B cell (primary cell): ENCODE measurements around the gene ADAM12. TPM values are rescaled to one million over a fixed set of nuclear protein-coding genes. Genes with fewer than 3 reads are reported as not detected.

ENCODE experiments used
- ATAC-seq: fragments of 200-7000 bp; cut with Tn5 transposase; one replicate; pipeline ENCODE4 v1.10.0; 2021; ENCODE audit warnings: low read depth, mild to moderate bottlenecking, moderate number of reproducible peaks, moderate library complexity
- CTCF ChIA-PET: fragments of 350-600 bp; sonication (Branson Sonifier 250); formaldehyde crosslinking; loops from one replicate; lab custom pipeline; 2021; ENCODE audit warnings: antibody characterized with exemption, inconsistent platforms; lab: Charles Lee
- POLR2A ChIA-PET: fragments of 350-600 bp; sonication (Branson Sonifier 250); formaldehyde crosslinking; loops from one replicate; lab custom pipeline; 2021; ENCODE audit warnings: antibody characterized with exemption; lab: Charles Lee
- DNase-seq: peaks from one replicate; pipeline ENCODE4 v3.0.0; 2013
- H2AFZ ChIP-seq: 2 replicates; pipeline ENCODE4 v1.6.1; 2012; ENCODE audit warnings: mild to moderate bottlenecking, low read depth, low read length; ENCODE audit not compliant: insufficient read depth, poor library complexity, severe bottlenecking
- H3K27ac ChIP-seq, 2 donors: 1 replicate in 1 of 2; 2 replicates in 1 of 2; pipeline ENCODE4 v1.5.1; 2012 to 2013; ENCODE audit warnings: low read length in 2 of 2, mild to moderate bottlenecking in 2 of 2, moderate library complexity in 1 of 2
- H3K27me3 ChIP-seq, 4 experiments: fragments of 200-600 bp in 1 of 4; sonication (generic) in 1 of 4; replicated peaks in 1 of 4; 1 replicate in 2 of 4; 2 replicates in 2 of 4; pipeline versions ENCODE4 v1.6.1 to v1.7.0; 2013 to 2016; ENCODE audit warnings: low read length in 3 of 4, mild to moderate bottlenecking in 2 of 4, mixed read lengths in 1 of 4, moderate library complexity in 1 of 4; ENCODE audit not compliant: insufficient read depth in 4 of 4, control insufficient read depth in 3 of 4; ENCODE audit errors: control extremely low read depth in 1 of 4
- H3K36me3 ChIP-seq, 2 experiments: replicated peaks in 1 of 2; 1 replicate in 1 of 2; 2 replicates in 1 of 2; pipeline versions ENCODE4 v1.6.1 to v1.7.1; 2013; ENCODE audit warnings: low read length in 1 of 2; ENCODE audit not compliant: insufficient read depth in 2 of 2, control insufficient read depth in 1 of 2; ENCODE audit errors: control extremely low read depth in 1 of 2, extremely low read depth in 1 of 2
- H3K4me1 ChIP-seq, 2 donors: fragments of 200-600 bp in 1 of 2; sonication (generic) in 1 of 2; 1 replicate in 1 of 2; 2 replicates in 1 of 2; pipeline versions ENCODE4 v1.5.1 to v1.6.1; 2013 to 2017; ENCODE audit warnings: low read length in 2 of 2; ENCODE audit not compliant: control insufficient read depth in 2 of 2, insufficient read depth in 2 of 2
- H3K4me2 ChIP-seq: replicated peaks from 2 replicates; pipeline ENCODE3; 2012; ENCODE audit warnings: mild to moderate bottlenecking, low read depth, low read length; ENCODE audit not compliant: poor library complexity, severe bottlenecking
- H3K4me3 ChIP-seq, 5 experiments: fragments of 200-600 bp in 1 of 5; sonication (generic) in 1 of 5; 1 replicate in 3 of 5; 2 replicates in 2 of 5; pipeline versions ENCODE4 v1.5.1 to v1.7.0; 2011 to 2016; ENCODE audit warnings: low read length in 4 of 5, mild to moderate bottlenecking in 4 of 5, low read depth in 2 of 5, control low read depth in 1 of 5, moderate library complexity in 1 of 5; ENCODE audit not compliant: insufficient read depth in 1 of 5; ENCODE audit errors: control extremely low read depth in 1 of 5, extremely low read depth in 1 of 5
- H3K79me2 ChIP-seq: fragments of 200-600 bp; sonication (generic); one replicate; pipeline ENCODE4 v1.6.0; 2016; ENCODE audit warnings: low read length; ENCODE audit not compliant: control insufficient read depth, insufficient read depth
- H3K9ac ChIP-seq: fragments of 200-600 bp; sonication (generic); 2 replicates; pipeline ENCODE4 v1.6.1; 2017; ENCODE audit warnings: mild to moderate bottlenecking, low read length, moderate library complexity
- H3K9me3 ChIP-seq, 3 donors: one replicate each; pipeline versions ENCODE4 v1.6.1 to v1.7.1; 2013; ENCODE audit warnings: low read length in 2 of 3; ENCODE audit not compliant: control insufficient read depth in 2 of 3, insufficient read depth in 1 of 3; ENCODE audit errors: control extremely low read depth in 1 of 3
- H4K20me1 ChIP-seq: 2 replicates; pipeline ENCODE4 v1.6.0; 2012; ENCODE audit warnings: mild to moderate bottlenecking, low read length; ENCODE audit not compliant: insufficient read depth, control insufficient read depth, poor library complexity, severe bottlenecking
- H3K27ac Mint-ChIP-seq: one replicate; pipeline ENCODE4 v1.8.0; 2021; ENCODE audit warnings: mixed read lengths
- H3K27me3 Mint-ChIP-seq: one replicate; pipeline ENCODE4 v1.8.0; 2021; ENCODE audit warnings: mixed read lengths
- H3K4me1 Mint-ChIP-seq: one replicate; pipeline ENCODE4 v1.8.0; 2021; ENCODE audit warnings: mixed read lengths
- H3K4me3 Mint-ChIP-seq: one replicate; pipeline ENCODE4 v1.8.0; 2021; ENCODE audit warnings: mixed read lengths
- H3K9me3 Mint-ChIP-seq: one replicate; pipeline ENCODE4 v1.8.0; 2022; ENCODE audit warnings: mixed read lengths; ENCODE audit not compliant: insufficient read depth
- CTCF ChIP-seq: fragments of 200-600 bp; IDR thresholded peaks from one replicate; pipeline ENCODE4 v1.8.0; 2022; ENCODE audit warnings: antibody characterized with exemption, mild to moderate bottlenecking
- EZH2 ChIP-seq: IDR thresholded peaks from 2 replicates; pipeline ENCODE4 v1.6.1; 2012; ENCODE audit warnings: borderline replicate concordance, low read depth, mild to moderate bottlenecking, moderate library complexity, low read length; ENCODE audit not compliant: insufficient read depth, poor library complexity, severe bottlenecking
- WGBS: methylation state at CpG from one replicate; pipeline ENCODE4 v1.1.5; 2013; ENCODE audit warnings: missing lambda C conversion rate; ENCODE audit not compliant: insufficient coverage; 5-methylcytosine and 5-hydroxymethylcytosine counted together
- intact Hi-C: fragments of 100-400 bp; cut with micrococcal nuclease; formaldehyde crosslinking; loops from one replicate; pipeline ENCODE4 v1.10.0; 2022
- polyA plus RNA-seq: library from polyadenylated mRNA; depleted of rRNA; stranded (reverse); fragments of >200 nt; gene quantifications from 2 replicates; pipeline ENCODE4 v1.2.3, GENCODE V29; 2012
- total RNA-seq, 2 donors: library from RNA; stranded (reverse); fragments of 120-200 nt in 1 of 2; gene quantifications; 1 replicate in 1 of 2; 2 replicates in 1 of 2; pipeline versions ENCODE4 v1.2.3 to v1.2.4, GENCODE V29; 2013 to 2022

The ADAM12 gene
- total and polyA plus RNA-seq, 2 donors (not counting 1 experiment from before 2014, with no cell fraction given): 0.01 to 0.22 TPM

- 86% methylated on average over 4 of the region's 4 CpGs for WGBS
- Mint-ChIP-seq H3K4me3 (no peak overlapping the region), H3K4me1 (no peaks in the 10 kb centered on the region), H3K9me3 (no peaks in the 10 kb centered on the region), H3K27me3 (peaks cover 23% of the 10 kb centered on the region), H3K27ac (no peak overlapping the region)
- no peaks in the 10 kb centered on the region for H4K20me1 ChIP-seq
- ATAC-seq: no peak
- H3K27me3 ChIP-seq: peaks cover 0 to 8% (median 0%) of the 10 kb centered on the region in 4 experiments
- no peaks in the 10 kb centered on the region for H3K79me2 ChIP-seq
- intact Hi-C loops: no loop called here
- no peak overlapping the region for H3K4me3 ChIP-seq
- no peak for DNase-seq
- H2AFZ ChIP-seq: no peak overlapping the region
- H3K4me1 ChIP-seq: no peaks in the 10 kb centered on the region
- no peak overlapping the region for H3K9ac ChIP-seq
- no peak overlapping the region for H3K4me2 ChIP-seq
- no peak overlapping the region for H3K27ac ChIP-seq
- TF ChIP-seq CTCF: no peak
- TF ChIP-seq EZH2: no peak
- peaks cover 0 to 6% (median 0%) of the 10 kb centered on the region in 3 donors for H3K9me3 ChIP-seq
- no peaks in the 10 kb centered on the region for H3K36me3 ChIP-seq
- ChIA-PET POLR2A (no interaction called here), CTCF (no interaction called here)
Observed at GRCh38 chr10:126191192-126191591, 197.1 kb downstream of the ADAM12 start.

- Mint-ChIP-seq H3K27ac (no peak overlapping the region), H3K4me3 (no peak overlapping the region), H3K9me3 (no peaks in the 10 kb centered on the region), H3K4me1 (no peaks in the 10 kb centered on the region), H3K27me3 (peaks cover 28% of the 10 kb centered on the region)
- intact Hi-C loops: no loop called here
- CTCF ChIA-PET: no interaction called here
- no peaks in the 10 kb centered on the region for H4K20me1 ChIP-seq
- H3K27ac ChIP-seq: no peak overlapping the region
- TF ChIP-seq EZH2 (no peak), CTCF (no peak)
- no peak overlapping the region for H3K4me2 ChIP-seq
- peaks cover 0 to 6% (median 0%) of the 10 kb centered on the region in 3 donors for H3K9me3 ChIP-seq
- DNase-seq (no peak), ATAC-seq (no peak)
- no peak overlapping the region for H3K9ac ChIP-seq
- H3K4me1 ChIP-seq: no peaks in the 10 kb centered on the region
- 88% methylated on average over 2 of the region's 3 CpGs for WGBS
- H3K27me3 ChIP-seq: peaks cover 0 to 8% (median 0%) of the 10 kb centered on the region in 4 experiments
- H3K79me2 ChIP-seq: no peaks in the 10 kb centered on the region
- POLR2A ChIA-PET: no interaction called here
- H3K36me3 ChIP-seq: no peaks in the 10 kb centered on the region
- no peak overlapping the region for H2AFZ ChIP-seq
- no peak overlapping the region for H3K4me3 ChIP-seq
Observed at GRCh38 chr10:126188679-126189200, 199.5 kb downstream of the ADAM12 start.
